ENCODE data around the gene ECI2. TPM values are rescaled to one million over a fixed set of nuclear protein-coding genes. Genes with fewer than 3 reads are reported as not detected.

The ECI2 gene
- polyA plus RNA-seq = 22.9 and 31.6 TPM in 2 replicates

GRCh38 chr6:4134841-4135664 lies at the start of gene ECI2:
Gene ECI2, minus strand, starts transcription at chr6:4135575. Its CDS starts 15 bp downstream, at chr6:4135560.

GRCh38 chr6:4078691-4079471 lies 56.5 kb downstream of the ECI2 start, which contains the start of gene FAM217A:
Gene FAM217A, minus strand, starts transcription at chr6:4079137. Its CDS starts 1,723 bp downstream, at chr6:4077414.

Other genes with a start within 250 kb of the ECI2 start
- not detected in 2 replicates for gene FAM217A, start 56.4 kb downstream of the ECI2 start, polyA plus RNA-seq